Trophoblast cell (in vitro differentiated cells and primary cell): ENCODE results near the gene WASF3.

ENCODE experiments used
- DNase-seq, 2 donors: peaks; one replicate each; pipeline ENCODE4 v3.0.0-alpha.2; 2016
- H2AFZ ChIP-seq: 2 replicates; pipeline ENCODE4 v1.6.1; 2013; ENCODE audit warnings: low read length, moderate library complexity, mild to moderate bottlenecking; ENCODE audit not compliant: insufficient read depth, poor library complexity
- H2AK5ac ChIP-seq: 2 replicates; pipeline ENCODE4 v1.6.1; 2013; ENCODE audit warnings: mild to moderate bottlenecking, low read length
- H2BK120ac ChIP-seq: 2 replicates; pipeline ENCODE4 v1.6.1; 2013; ENCODE audit warnings: low read length, mild to moderate bottlenecking, moderate library complexity; ENCODE audit not compliant: insufficient read depth, poor library complexity
- H2BK12ac ChIP-seq: 2 replicates; pipeline ENCODE4 v1.6.1; 2013; ENCODE audit warnings: mild to moderate bottlenecking, low read length, moderate library complexity
- H2BK5ac ChIP-seq: 2 replicates; pipeline ENCODE4 v1.6.1; 2013; ENCODE audit warnings: low read length, low read depth, moderate library complexity, mild to moderate bottlenecking; ENCODE audit not compliant: poor library complexity
- H3K14ac ChIP-seq: 2 replicates; pipeline ENCODE4 v1.6.1; 2013; ENCODE audit warnings: mild to moderate bottlenecking, low read length
- H3K18ac ChIP-seq: 2 replicates; pipeline ENCODE4 v1.6.1; 2013; ENCODE audit warnings: mild to moderate bottlenecking, low read length
- H3K23ac ChIP-seq: 2 replicates; pipeline ENCODE4 v1.6.1; 2013; ENCODE audit warnings: low read length
- H3K27ac ChIP-seq: 2 replicates; pipeline ENCODE4 v1.5.1; 2013; ENCODE audit warnings: low read depth, mild to moderate bottlenecking, inconsistent platforms, low read length, moderate library complexity
- H3K27me3 ChIP-seq: 2 replicates; pipeline ENCODE4 v1.6.1; 2013; ENCODE audit warnings: inconsistent platforms, mild to moderate bottlenecking, low read length, moderate library complexity; ENCODE audit not compliant: insufficient read depth
- H3K36me3 ChIP-seq, 2 experiments: 1 replicate in 1 of 2; 2 replicates in 1 of 2; pipeline ENCODE4 v1.6.1; 2013; ENCODE audit warnings: low read length in 2 of 2, mild to moderate bottlenecking in 2 of 2, moderate library complexity in 1 of 2; ENCODE audit not compliant: insufficient read depth in 2 of 2, control insufficient read depth in 1 of 2
- H3K4ac ChIP-seq: 2 replicates; pipeline ENCODE4 v1.6.1; 2013; ENCODE audit warnings: low read depth, mild to moderate bottlenecking, low read length, moderate library complexity
- H3K4me1 ChIP-seq, 2 experiments: 1 replicate in 1 of 2; 2 replicates in 1 of 2; pipeline ENCODE4 v1.6.1; 2013; ENCODE audit warnings: low read length in 2 of 2, mild to moderate bottlenecking in 2 of 2, moderate library complexity in 1 of 2; ENCODE audit not compliant: insufficient read depth in 2 of 2, control insufficient read depth in 1 of 2
- H3K4me2 ChIP-seq: 2 replicates; pipeline ENCODE4 v1.6.1; 2013; ENCODE audit warnings: inconsistent platforms, mild to moderate bottlenecking, low read length, moderate library complexity
- H3K4me3 ChIP-seq: 2 replicates; pipeline ENCODE4 v1.5.1; 2013; ENCODE audit warnings: mild to moderate bottlenecking, low read depth, low read length, inconsistent platforms
- H3K79me1 ChIP-seq: one replicate; pipeline ENCODE4 v1.6.1; 2013; ENCODE audit warnings: low read length
- H3K79me2 ChIP-seq: 2 replicates; pipeline ENCODE4 v1.6.1; 2013; ENCODE audit warnings: low read length, mild to moderate bottlenecking; ENCODE audit not compliant: control insufficient read depth, insufficient read depth, poor library complexity
- H3K9ac ChIP-seq: 2 replicates; pipeline ENCODE4 v1.6.1; 2013; ENCODE audit warnings: mild to moderate bottlenecking, low read length
- H3K9me3 ChIP-seq: 2 replicates; pipeline ENCODE4 v1.6.1; 2013; ENCODE audit warnings: low read depth, mild to moderate bottlenecking, control low read depth, inconsistent platforms, low read length; ENCODE audit not compliant: insufficient read depth
- H4K12ac ChIP-seq: 2 replicates; pipeline ENCODE4 v1.6.1; 2013; ENCODE audit warnings: low read depth, mild to moderate bottlenecking, low read length, moderate library complexity
- H4K8ac ChIP-seq: 2 replicates; pipeline ENCODE4 v1.6.1; 2013; ENCODE audit warnings: low read depth, mild to moderate bottlenecking, low read length, moderate library complexity
- H4K91ac ChIP-seq: one replicate; pipeline ENCODE4 v1.6.1; 2013; ENCODE audit warnings: low read depth, mild to moderate bottlenecking, low read length, moderate library complexity
- WGBS: extraction: QIAGEN DNeasy Blood & Tissue Kit; methylation state at CpG from one replicate; pipeline ENCODE4 v1.1.7; 2013; ENCODE audit warnings: missing lambda C conversion rate; ENCODE audit not compliant: insufficient read length, insufficient coverage; ENCODE audit errors: extremely low coverage; 5-methylcytosine and 5-hydroxymethylcytosine counted together

The WASF3 gene

GRCh38 chr13:26658448-26659385 is 101.2 kb downstream of the WASF3 start:
- no CpG with 5 or more reads among the region's 4 CpGs for WGBS
- no peak overlapping the region for H2BK120ac ChIP-seq
- H3K4me2 ChIP-seq, result no peak overlapping the region
- no peaks in the 10 kb centered on the region for H3K4me1 ChIP-seq
- no peak overlapping the region for H3K14ac ChIP-seq
- no peak overlapping the region for H3K23ac ChIP-seq
- no peak overlapping the region for H2BK5ac ChIP-seq
- no peak overlapping the region for H3K27ac ChIP-seq
- no peaks in the 10 kb centered on the region for H3K79me1 ChIP-seq
- no peak overlapping the region for H3K18ac ChIP-seq
- H3K9me3 ChIP-seq, result no peaks in the 10 kb centered on the region
- H2AFZ ChIP-seq, result no peak overlapping the region
- no peak overlapping the region for H2AK5ac ChIP-seq
- no peak overlapping the region for H4K91ac ChIP-seq
- H3K4me3 ChIP-seq, result no peak overlapping the region
- no peaks in the 10 kb centered on the region for H3K79me2 ChIP-seq
- H2BK12ac ChIP-seq, result no peak overlapping the region
- no peaks in the 10 kb centered on the region for H3K36me3 ChIP-seq
- H3K4ac ChIP-seq, result no peak overlapping the region
- H3K27me3 ChIP-seq, result no peaks in the 10 kb centered on the region
- H4K12ac ChIP-seq, result no peak overlapping the region
- DNase-seq, result no peak
- H3K9ac ChIP-seq, result no peak overlapping the region
- H4K8ac ChIP-seq, result no peak overlapping the region

GRCh38 chr13:26660185-26660584 is 102.7 kb downstream of the WASF3 start:
- WGBS, result no CpG with 5 or more reads among the region's 5 CpGs
- Histone ChIP-seq H2BK120ac (no peak overlapping the region), H3K27me3 (no peaks in the 10 kb centered on the region), H3K9me3 (no peaks in the 10 kb centered on the region), H3K14ac (no peak overlapping the region), H4K8ac (no peak overlapping the region), H2AFZ (no peak overlapping the region), H3K18ac (no peak overlapping the region), H3K79me1 (no peaks in the 10 kb centered on the region), H3K4me2 (no peak overlapping the region), H3K4me1 (no peaks in the 10 kb centered on the region), H3K79me2 (no peaks in the 10 kb centered on the region), H2BK5ac (no peak overlapping the region), H3K4me3 (no peak overlapping the region), H3K36me3 (no peaks in the 10 kb centered on the region), H2AK5ac (no peak overlapping the region), H3K27ac (no peak overlapping the region), H4K91ac (no peak overlapping the region), H2BK12ac (no peak overlapping the region), H3K23ac (no peak overlapping the region), H4K12ac (no peak overlapping the region), H3K9ac (no peak overlapping the region), H3K4ac (no peak overlapping the region)
- no peak for DNase-seq

- Histone ChIP-seq H2AK5ac (no peak overlapping the region), H4K8ac (no peak overlapping the region), H3K9me3 (no peaks in the 10 kb centered on the region), H3K79me1 (no peaks in the 10 kb centered on the region), H2BK120ac (no peak overlapping the region), H4K91ac (no peak overlapping the region), H3K9ac (no peak overlapping the region), H3K14ac (no peak overlapping the region), H3K4me1 (no peaks in the 10 kb centered on the region), H2BK12ac (no peak overlapping the region), H2AFZ (no peak overlapping the region), H4K12ac (no peak overlapping the region), H3K27ac (no peak overlapping the region), H3K79me2 (no peaks in the 10 kb centered on the region), H3K23ac (no peak overlapping the region), H2BK5ac (no peak overlapping the region), H3K4me3 (no peak overlapping the region), H3K4me2 (no peak overlapping the region), H3K36me3 (no peaks in the 10 kb centered on the region), H3K4ac (no peak overlapping the region), H3K18ac (no peak overlapping the region), H3K27me3 (no peaks in the 10 kb centered on the region)
- no CpG with 5 or more reads among the region's 6 CpGs for WGBS
- no peak for DNase-seq
Measured at GRCh38 chr13:26660766-26661165, 103.3 kb downstream of the WASF3 start.

- Histone ChIP-seq H3K79me1 (no peaks in the 10 kb centered on the region), H3K23ac (no peak overlapping the region), H3K79me2 (no peaks in the 10 kb centered on the region), H3K4me2 (no peak overlapping the region), H3K36me3 (no peaks in the 10 kb centered on the region), H2AK5ac (no peak overlapping the region), H3K4me3 (no peak overlapping the region), H2BK5ac (no peak overlapping the region), H4K12ac (no peak overlapping the region), H3K27ac (no peak overlapping the region), H3K9me3 (no peaks in the 10 kb centered on the region), H2BK120ac (no peak overlapping the region), H3K27me3 (no peaks in the 10 kb centered on the region), H2AFZ (no peak overlapping the region), H3K4ac (no peak overlapping the region), H2BK12ac (no peak overlapping the region), H3K9ac (no peak overlapping the region), H3K18ac (no peak overlapping the region), H4K8ac (no peak overlapping the region), H3K14ac (no peak overlapping the region), H3K4me1 (no peaks in the 10 kb centered on the region), H4K91ac (no peak overlapping the region)
- no peak for DNase-seq
- WGBS, result no CpG with 5 or more reads among the region's 4 CpGs
Measured at GRCh38 chr13:26663791-26664190, 106.3 kb downstream of the WASF3 start.
